HepG2 (cell line): ENCODE data around the gene TMEM80. TPM values are rescaled to one million over a fixed set of nuclear protein-coding genes. Genes with fewer than 3 reads are reported as not detected.

Source experiments
- ATAC-seq: fragments of 200-7000 bp; cut with Tn5 transposase; 3 replicates; pipeline ENCODE4 v1.9.1; 2020; ENCODE audit warnings: mild to moderate bottlenecking, moderate library complexity
- BruUV-seq: library from RNA; stranded (reverse); fragments of 400-500 nt; replicated peaks from 2 replicates; lab custom pipeline; 2021; lab: Mats Ljungman, UMichigan
- CTCF ChIA-PET: fragments of 300-600 bp; formaldehyde crosslinking; extraction: SDS; loops from one replicate; lab custom pipeline; 2021; ENCODE audit warnings: low total read pairs, inconsistent platforms, low intra/inter-chr PET ratio; lab: Yijun Ruan, JAX
- POLR2A ChIA-PET: fragments of 350-600 bp; sonication (Branson Sonifier 250); formaldehyde crosslinking; loops from one replicate; lab custom pipeline; 2020; ENCODE audit warnings: antibody characterized with exemption, inconsistent platforms; lab: Yijun Ruan, JAX
- DNase-seq: peaks from one replicate; pipeline ENCODE4 v3.0.0-alpha.2; 2015; ENCODE audit warnings: low spot score
- FAIRE-seq: peaks from 3 replicates; lab custom pipeline; 2011; peaks lifted over from hg19 to GRCh38; lab: Jason Lieb, UNC
- H2AFZ ChIP-seq: one replicate; pipeline ENCODE4 v1.6.1; 2011; ENCODE audit warnings: low read length, inconsistent platforms
- H3K27ac ChIP-seq: fragments of 300-600 bp; 3 replicates; pipeline ENCODE4 v1.8.0; 2011; ENCODE audit warnings: mixed run types, mild to moderate bottlenecking, mixed read lengths, low read length, inconsistent platforms; ENCODE audit not compliant: insufficient read depth; ENCODE audit errors: extremely low read length
- H3K27me3 ChIP-seq, 2 experiments: fragments of 200-600 bp in 1 of 2; 2 replicates in 1 of 2; 3 replicates in 1 of 2; pipeline versions ENCODE4 v1.6.0 to v1.8.0; 2011; ENCODE audit warnings: low read length in 2 of 2, mild to moderate bottlenecking in 2 of 2, moderate library complexity in 2 of 2, inconsistent platforms in 1 of 2; ENCODE audit not compliant: insufficient read depth in 2 of 2, control insufficient read depth in 1 of 2
- H3K36me3 ChIP-seq, 2 experiments: fragments of 200-600 bp in 1 of 2; replicated peaks in 1 of 2; 2 replicates in 1 of 2; 3 replicates in 1 of 2; pipeline versions ENCODE4 v1.5.1 to v1.8.0; 2011; ENCODE audit warnings: low read length in 2 of 2, inconsistent platforms in 1 of 2; ENCODE audit not compliant: insufficient read depth in 2 of 2, control insufficient read depth in 1 of 2
- H3K4me1 ChIP-seq: 2 replicates; pipeline ENCODE4 v1.5.1; 2012; ENCODE audit warnings: low read length, inconsistent platforms; ENCODE audit not compliant: insufficient read depth
- H3K4me2 ChIP-seq: 2 replicates; pipeline ENCODE4 v1.6.0; 2011; ENCODE audit warnings: low read depth, low read length, inconsistent platforms
- H3K4me3 ChIP-seq, 3 experiments: fragments of 200-600 bp in 1 of 3; sonication (generic), shearing (Covaris generic) in 1 of 3; replicated peaks in 1 of 3; 2 replicates each; pipeline ENCODE4 v1.5.1; 2011 to 2016; ENCODE audit warnings: low read length in 3 of 3, inconsistent platforms in 2 of 3, low read depth in 2 of 3, mild to moderate bottlenecking in 2 of 3, control low read depth in 1 of 3, mixed read lengths in 1 of 3; ENCODE audit not compliant: insufficient read depth in 1 of 3
- H3K79me2 ChIP-seq: one replicate; pipeline ENCODE4 v1.6.1; 2011; ENCODE audit warnings: low read length, inconsistent platforms; ENCODE audit not compliant: insufficient read depth
- H3K9ac ChIP-seq: 2 replicates; pipeline ENCODE4 v1.6.0; 2011; ENCODE audit warnings: mild to moderate bottlenecking, low read depth, low read length, inconsistent platforms; ENCODE audit not compliant: insufficient read depth
- H3K9me3 ChIP-seq: 2 replicates; pipeline ENCODE4 v1.5.1; 2012; ENCODE audit warnings: mild to moderate bottlenecking, low read length
- H4K20me1 ChIP-seq: 2 replicates; pipeline ENCODE4 v1.6.0; 2011; ENCODE audit warnings: inconsistent platforms, mild to moderate bottlenecking, low read length, moderate library complexity; ENCODE audit not compliant: insufficient read depth
- BCLAF1 ChIP-seq: fragments of 450-650 bp; IDR thresholded peaks from 2 replicates; pipeline ENCODE4 v1.6.1; 2017; ENCODE audit warnings: mild to moderate bottlenecking
- CREBL2 ChIP-seq: sonication (generic); formaldehyde crosslinking; IDR thresholded peaks from 2 replicates; pipeline ENCODE4 v1.8.1; 2023; ENCODE audit warnings: missing genetic modification reagents, mild to moderate bottlenecking, borderline replicate concordance
- HBP1 ChIP-seq: IDR thresholded peaks from 2 replicates; pipeline ENCODE4 v1.6.1; 2016; ENCODE audit warnings: low read depth, control low read depth
- IRX3 ChIP-seq: sonication (generic); formaldehyde crosslinking; IDR thresholded peaks from 2 replicates; pipeline ENCODE4 v1.8.1; 2023; ENCODE audit warnings: mild to moderate bottlenecking, low read depth, missing genetic modification reagents, borderline replicate concordance
- MEIS1 ChIP-seq: sonication (generic); formaldehyde crosslinking; IDR thresholded peaks from 2 replicates; pipeline ENCODE4 v1.9.0; 2021; ENCODE audit warnings: mild to moderate bottlenecking, missing genetic modification reagents, moderate library complexity, borderline replicate concordance
- NBN ChIP-seq: fragments of 450-650 bp; conservative IDR thresholded peaks from 2 replicates; pipeline ENCODE4 v1.6.1; 2017
- POLR2AphosphoS5 ChIP-seq: IDR thresholded peaks from 2 replicates; pipeline ENCODE4 v1.6.1; 2012; ENCODE audit warnings: low read depth, low read length
- RCOR2 ChIP-seq: IDR thresholded peaks from 2 replicates; pipeline ENCODE4 v1.6.1; 2016; ENCODE audit warnings: missing biosample characterization, missing genetic modification reagents
- RXRB ChIP-seq: IDR thresholded peaks from 2 replicates; pipeline ENCODE4 v1.6.1; 2016; ENCODE audit warnings: borderline replicate concordance, missing genetic modification reagents, missing compliant biosample characterization
- ZBTB1 ChIP-seq: sonication (generic); formaldehyde crosslinking; IDR thresholded peaks from 2 replicates; pipeline ENCODE4 v1.4.0; 2020; ENCODE audit warnings: missing genetic modification reagents, borderline replicate concordance
- ZFP1 ChIP-seq: IDR thresholded peaks from 2 replicates; pipeline ENCODE4 v1.6.1; 2016
- ZNF383 ChIP-seq: sonication (generic); formaldehyde crosslinking; IDR thresholded peaks from 2 replicates; pipeline ENCODE4 v1.4.0; 2020; ENCODE audit warnings: missing genetic modification reagents, mild to moderate bottlenecking, borderline replicate concordance
- ZNF574 ChIP-seq: sonication (generic); formaldehyde crosslinking; IDR thresholded peaks from 2 replicates; pipeline ENCODE4 v1.4.0; 2020; ENCODE audit warnings: missing genetic modification reagents
- ZNF782 ChIP-seq: sonication (generic); formaldehyde crosslinking; IDR thresholded peaks from 2 replicates; pipeline ENCODE4 v1.4.0; 2020; ENCODE audit warnings: missing genetic modification reagents, mild to moderate bottlenecking, borderline replicate concordance
- ZZZ3 ChIP-seq: sonication (generic); formaldehyde crosslinking; IDR thresholded peaks from 2 replicates; pipeline ENCODE4 v1.4.0; 2020; ENCODE audit warnings: missing genetic modification reagents, mild to moderate bottlenecking, borderline replicate concordance
- WGBS: methylation state at CpG from one replicate; pipeline ENCODE4 v1.1.6; 2017; ENCODE audit warnings: low lambda C conversion rate; 5-methylcytosine and 5-hydroxymethylcytosine counted together
- in situ Hi-C: cut with HindIII; loops from 2 replicates; pipeline ENCODE4 v1.10.0; 2017; ENCODE audit warnings: low pct_unique_long_range_greater_than_20kb; ENCODE audit not compliant: extremely low pct_ligation_motif_present
- intact Hi-C: fragments of 100-400 bp; cut with micrococcal nuclease; formaldehyde crosslinking; loops from one replicate; pipeline ENCODE4 v1.10.0; 2022; ENCODE audit not compliant: unreplicated experiment
- polyA plus RNA-seq, 8 experiments: library from polyadenylated mRNA; depleted of rRNA in 3 of 8; stranded (reverse) in 7 of 8; unstranded in 1 of 8; fragments of >200 nt; fragmentation: Illumina TruSeq in 4 of 8; extraction: Trizol in 4 of 8; gene quantifications; 2 replicates each; pipeline versions ENCODE4 v1.2.1 to v1.2.3, GENCODE V29; 2011 to 2016; ENCODE audit warnings: low read depth in 4 of 8, missing spikeins in 1 of 8, mixed read lengths in 1 of 8; ENCODE audit not compliant: insufficient read depth in 1 of 8
- total RNA-seq, 5 experiments: library from RNA; depleted of rRNA; stranded (reverse); fragments of >200 nt; fragmentation: Illumina TruSeq; extraction: Trizol; gene quantifications; 2 replicates each; pipeline ENCODE4 v1.2.3, GENCODE V29; 2016; ENCODE audit warnings: low read depth in 1 of 5

Gene TMEM80
- total and polyA plus RNA-seq, 2 of the 13 experiments (the other 11 are each of a cell fraction or from before 2014, with no cell fraction given) = 5.6 to 17.1 TPM

GRCh38 chr11:694563-695287 is 891 bp upstream of the TMEM80 start, which contains the start of gene DEAF1 (continued):
- TF ChIP-seq ZNF574 (CRISPR knock-in tag) (no peak), RXRB (CRISPR knock-in tag) (no peak), MEIS1 (CRISPR knock-in tag) (no peak), ZZZ3 (no peak), ZNF782 (CRISPR knock-in tag) (no peak)
- TF ChIP-seq, all 625 proteins: peak for 80

GRCh38 chr11:695288-695537 is 403 bp upstream of the TMEM80 start:
- intact Hi-C loops = no loop called here
- Histone ChIP-seq H3K9ac (peak overlapping the region; percentile 99), H3K27me3 (no peaks in the 10 kb centered on the region; a peak in 1 of 5 replicates), H3K9me3 (no peaks in the 10 kb centered on the region), H4K20me1 (no peaks in the 10 kb centered on the region; the same call in 1 of the 2 replicates), H3K79me2 (peaks cover 48% of the 10 kb centered on the region), H3K4me1 (peaks cover 59% of the 10 kb centered on the region), H3K27ac (peak overlapping the region; percentile 99), H3K4me2 (peak overlapping the region; percentile 64), H3K36me3 (peaks cover 7 to 13% of the 10 kb centered on the region in 2 experiments; a peak in 3 of 5 replicates), H3K4me3 (peak overlapping the region; percentile 86 to 87 (median 87)), H2AFZ (peak overlapping the region; percentile 38)
- in situ Hi-C loops = no loop called here
- ATAC-seq = no peak
- DNase-seq = no peak
- CTCF ChIA-PET = interaction anchor here (1.6 to 4.8 kb wide), 3 partner anchors 17 to 33 kb away, joined by 4 to 20 read pairs (median 13); no protein-coding TSS in a partner anchor
- FAIRE-seq = peak; percentile 96
- POLR2A ChIA-PET = interaction anchor here (1.0 to 6.1 kb wide), 13 partner anchors 12 to 189 kb away, joined by 3 to 191 read pairs (median 7); partner anchors contain the start of genes EPS8L2, PNPLA2 and TALDO1
- BruUV-seq = no TSS peak
- WGBS = no CpG with 5 or more reads among the region's 25 CpGs
- 0 out of 2 replicates have a peak, but pooled peaks have one; percentile 9 for TF ChIP-seq IRX3 (CRISPR knock-in tag)
- TF ChIP-seq ZNF383 (CRISPR knock-in tag) = 0 out of 2 replicates have a peak, but pooled peaks have one; percentile 62
- no peak for TF ChIP-seq RCOR2 (CRISPR knock-in tag)
- no peak for TF ChIP-seq ZFP1 (CRISPR knock-in tag)
- TF ChIP-seq ZBTB1 = no peak
- no peak for TF ChIP-seq BCLAF1
- peak; percentile 18; the same call in 1 of the 2 replicates for TF ChIP-seq POLR2AphosphoS5
- TF ChIP-seq CREBL2 (CRISPR knock-in tag) = no peak
- TF ChIP-seq HBP1 (CRISPR knock-in tag) = no peak
- TF ChIP-seq NBN = no peak
